ENCODE results near the gene STOML3. TPM values are rescaled to one million over a fixed set of nuclear protein-coding genes. Genes with fewer than 3 reads are reported as not detected.

Gene STOML3
- total and polyA plus RNA-seq, 2 of the 8 experiments (the other 6 are each of a cell fraction or from before 2014, with no cell fraction given): 0.06 TPM; not detected in 1

GRCh38 chr13:38947054-38947453 is 43.6 kb downstream of the STOML3 start:
- no peak for DNase-seq (ENCODE audit: low read depth in 1 of 2, low spot score in 2 of 2)
- H3K14ac ChIP-seq (ENCODE audit: insufficient read length): no peak overlapping the region
- H2AK5ac ChIP-seq (ENCODE audit: low read depth, low read length): no peak overlapping the region
- H4K8ac ChIP-seq (ENCODE audit: extremely low read depth, insufficient read depth, low read length): no peak overlapping the region
- no peaks in the 10 kb centered on the region for H3K79me2 ChIP-seq (ENCODE audit: control insufficient read depth in 1 of 2, insufficient read depth in 2 of 2, low read length in 2 of 2)
- H3K23ac ChIP-seq (ENCODE audit: insufficient read length): no peak overlapping the region
- H3K56ac ChIP-seq (replicated peaks; ENCODE audit: insufficient read length, low read depth, low read length): no peak overlapping the region
- H3K4me2 ChIP-seq (ENCODE audit: insufficient read depth in 1 of 2, low read depth in 2 of 2, low read length in 2 of 2): no peak overlapping the region
- H4K5ac ChIP-seq (ENCODE audit: insufficient read length, low read depth, low read length): no peak overlapping the region
- H3K27me3 ChIP-seq (replicated peaks in 1 of 4; ENCODE audit: control insufficient read depth in 3 of 4, extremely low read depth in 1 of 4, insufficient read depth in 3 of 4, low read length in 3 of 4): no peaks in the 10 kb centered on the region
- H2BK12ac ChIP-seq (ENCODE audit: low read depth, low read length): no peak overlapping the region
- no peaks in the 10 kb centered on the region for H3K4me1 ChIP-seq (replicated peaks in 1 of 4; ENCODE audit: control insufficient read depth in 3 of 4, insufficient read depth in 4 of 4, low read length in 3 of 4)
- H3K79me1 ChIP-seq (ENCODE audit: low read depth, low read length): no peaks in the 10 kb centered on the region
- no peak overlapping the region for H3K4ac ChIP-seq (replicated peaks; ENCODE audit: insufficient read length, low read depth, low read length)
- H3K18ac ChIP-seq (ENCODE audit: extremely low read depth, low read length): no peak overlapping the region
- no peak for FAIRE-seq
- POLR2A ChIA-PET (ENCODE audit: partially characterized antibody): no interaction called here
- H2AFZ ChIP-seq (ENCODE audit: low read length): no peak overlapping the region
- no peaks in the 10 kb centered on the region for H4K20me1 ChIP-seq (replicated peaks in 1 of 2; ENCODE audit: control insufficient read depth in 1 of 2, insufficient read depth in 2 of 2, low read length in 2 of 2)
- no peak overlapping the region for H2BK120ac ChIP-seq (replicated peaks; ENCODE audit: low read depth, low read length)
- no peak overlapping the region for H4K91ac ChIP-seq (replicated peaks; ENCODE audit: insufficient read length, low read length)
- CTCF ChIA-PET (ENCODE audit: partially characterized antibody): interaction anchor here (0.8 kb wide), 1 partner anchor 36 kb away, joined by 3 read pairs; no protein-coding TSS in a partner anchor
- no peak overlapping the region for H2BK15ac ChIP-seq (ENCODE audit: low read length)
- H2BK5ac ChIP-seq (ENCODE audit: low read depth, low read length): no peak overlapping the region
- H3K27ac ChIP-seq (ENCODE audit: low read depth, low read length): no peak overlapping the region
- no peak for TF ChIP-seq SP2 (IDR thresholded peaks at IDR 0.05; ENCODE audit: low read length)
- no peak for TF ChIP-seq ASH2L (IDR thresholded peaks at IDR 0.05; ENCODE audit: low read length)
- no peak for TF ChIP-seq GABPA (IDR thresholded peaks at IDR 0.05; ENCODE audit: borderline replicate concordance, insufficient read depth, low read length)
- TF ChIP-seq TCF12 (IDR thresholded peaks at IDR 0.05; ENCODE audit: low read depth, low read length): no peak
- no peak for TF ChIP-seq EGR1 (IDR thresholded peaks at IDR 0.05; ENCODE audit: borderline replicate concordance, low read depth, low read length)
- no peak for TF ChIP-seq TAF1 (IDR thresholded peaks at IDR 0.05; ENCODE audit: low read depth, low read length)
- TF ChIP-seq KDM1A (IDR thresholded peaks at IDR 0.05; ENCODE audit: borderline replicate concordance, low read length): no peak
- no peak for TF ChIP-seq BCL11A (IDR thresholded peaks at IDR 0.05; ENCODE audit: low read depth in 2 of 2, low read length in 2 of 2)
- TF ChIP-seq BRCA1 (IDR thresholded peaks at IDR 0.05; ENCODE audit: low read depth, low read length): no peak
- no peak for TF ChIP-seq JUND (IDR thresholded peaks at IDR 0.05; ENCODE audit: low read length)
- no peak for TF ChIP-seq ATF2 (IDR thresholded peaks at IDR 0.05; ENCODE audit: low read length)
- TF ChIP-seq SIRT6 (IDR thresholded peaks at IDR 0.05; ENCODE audit: low read length): no peak
- TF ChIP-seq TEAD4 (IDR thresholded peaks at IDR 0.05; ENCODE audit: low read depth, low read length): no peak
- no peak for TF ChIP-seq RFX5 (IDR thresholded peaks at IDR 0.05; ENCODE audit: borderline replicate concordance, low read depth, low read length)
- no peaks in the 10 kb centered on the region for H3K36me3 ChIP-seq (ENCODE audit: control insufficient read depth in 2 of 4, insufficient read depth in 4 of 4, low read length in 3 of 4)
- 89% methylated on average over 3 of the region's 3 CpGs; no CpG with 5 or more reads in 1 of the 2 experiments for WGBS, 2 experiments (ENCODE audit: extremely low coverage in 1 of 2, insufficient coverage in 1 of 2, insufficient read length in 1 of 2, insufficient replicate concordance in 2 of 2, low coverage in 1 of 2, low lambda C conversion rate in 2 of 2, missing lambda C conversion rate in 1 of 2)
- H3K9ac ChIP-seq (replicated peaks in 1 of 4; ENCODE audit: extremely low read depth in 1 of 4, low read depth in 3 of 4, low read length in 3 of 4): no peak overlapping the region
- H3K4me3 ChIP-seq (ENCODE audit: extremely low read depth in 1 of 4, insufficient read depth in 2 of 4, low read depth in 3 of 4, low read length in 4 of 4): no peak overlapping the region
- no peaks in the 10 kb centered on the region; the same call in 1 of the 2 replicates for H3K23me2 ChIP-seq (ENCODE audit: low read depth, low read length)
- H2BK20ac ChIP-seq (ENCODE audit: low read length): no peak overlapping the region
- H3K9me3 ChIP-seq (ENCODE audit: insufficient read depth in 2 of 2, low read depth in 1 of 2, low read length in 1 of 2): no peaks in the 10 kb centered on the region; a peak in 1 of 4 replicates
